SU-DHL-6 (cell line): ENCODE results near the gene PADI3.

Experiments used
- H2AFZ ChIP-seq: fragments of 200-600 bp; sonication (generic); 2 replicates; pipeline ENCODE4 v1.6.1; 2014; ENCODE audit warnings: low read depth, mild to moderate bottlenecking, moderate library complexity, mixed read lengths, antibody characterized with exemption, low read length; ENCODE audit not compliant: severe bottlenecking
- H3F3A ChIP-seq: fragments of 200-600 bp; shearing (Covaris generic); 2 replicates; pipeline ENCODE4 v1.6.0; 2016; ENCODE audit warnings: antibody characterized with exemption, mild to moderate bottlenecking; ENCODE audit not compliant: insufficient read depth
- H3K27ac ChIP-seq: fragments of 200-600 bp; sonication (generic); 2 replicates; pipeline ENCODE4 v1.5.1; 2016; ENCODE audit warnings: low read depth, mild to moderate bottlenecking, low read length, moderate library complexity, mixed read lengths
- H3K27me3 ChIP-seq: fragments of 200-600 bp; sonication (generic), shearing (Covaris generic); 2 replicates; pipeline ENCODE4 v1.6.0; 2014; ENCODE audit warnings: mild to moderate bottlenecking, low read length
- H3K36me3 ChIP-seq: fragments of 200-600 bp; sonication (generic); 2 replicates; pipeline ENCODE4 v1.6.1; 2014; ENCODE audit warnings: mild to moderate bottlenecking, low read length, mixed read lengths
- H3K4me2 ChIP-seq: fragments of 300-600, 200-600 bp; shearing (Covaris generic), sonication (generic); 2 replicates; pipeline ENCODE4 v1.6.0; 2014; ENCODE audit warnings: low read length, low read depth, mild to moderate bottlenecking; ENCODE audit not compliant: poor library complexity, severe bottlenecking
- H3K4me3 ChIP-seq: fragments of 200-600 bp; sonication (generic); 2 replicates; pipeline ENCODE4 v1.5.1; 2014; ENCODE audit warnings: antibody characterized with exemption, low read length, mild to moderate bottlenecking, mixed read lengths; ENCODE audit not compliant: insufficient read depth, poor library complexity, severe bottlenecking
- H3K79me2 ChIP-seq: fragments of 200-600 bp; sonication (generic); 2 replicates; pipeline ENCODE4 v1.6.1; 2014; ENCODE audit warnings: mild to moderate bottlenecking, low read length, moderate library complexity; ENCODE audit not compliant: insufficient read depth
- H3K9ac ChIP-seq: fragments of 200-600 bp; sonication (generic); 2 replicates; pipeline ENCODE4 v1.7.0; 2014; ENCODE audit warnings: mild to moderate bottlenecking, low read length
- H3K9me2 ChIP-seq: fragments of 200-600 bp; sonication (generic); replicated peaks from 2 replicates; pipeline ENCODE4 v1.6.1; 2014; ENCODE audit warnings: low read length; ENCODE audit not compliant: insufficient read depth
- H3K9me3 ChIP-seq: fragments of 200-600 bp; sonication (generic); 2 replicates; pipeline ENCODE4 v1.6.1; 2014; ENCODE audit warnings: low read length, mixed read lengths; ENCODE audit not compliant: insufficient read depth
- H4K20me1 ChIP-seq: fragments of 200-600 bp; sonication (generic); 2 replicates; pipeline ENCODE4 v1.6.1; 2014; ENCODE audit warnings: low read depth, mild to moderate bottlenecking, antibody characterized with exemption, low read length, moderate library complexity, mixed read lengths
- EZH2phosphoT487 ChIP-seq: fragments of 200-600 bp; sonication (generic), shearing (Covaris generic); conservative IDR thresholded peaks from 2 replicates; pipeline ENCODE4 v1.6.1; 2018; ENCODE audit warnings: mild to moderate bottlenecking, antibody characterized with exemption, low read length, moderate library complexity, mixed read lengths
- TF ChIP-seq, protein P1 (sequence below): fragments of 200-600 bp; sonication (generic); IDR thresholded peaks from one replicate; pipeline ENCODE4 v1.5.1; 2017; ENCODE audit warnings: antibody characterized with exemption, mild to moderate bottlenecking, low read length, moderate library complexity; ENCODE audit not compliant: insufficient read depth, poor library complexity, severe bottlenecking

The PADI3 gene, protein sequence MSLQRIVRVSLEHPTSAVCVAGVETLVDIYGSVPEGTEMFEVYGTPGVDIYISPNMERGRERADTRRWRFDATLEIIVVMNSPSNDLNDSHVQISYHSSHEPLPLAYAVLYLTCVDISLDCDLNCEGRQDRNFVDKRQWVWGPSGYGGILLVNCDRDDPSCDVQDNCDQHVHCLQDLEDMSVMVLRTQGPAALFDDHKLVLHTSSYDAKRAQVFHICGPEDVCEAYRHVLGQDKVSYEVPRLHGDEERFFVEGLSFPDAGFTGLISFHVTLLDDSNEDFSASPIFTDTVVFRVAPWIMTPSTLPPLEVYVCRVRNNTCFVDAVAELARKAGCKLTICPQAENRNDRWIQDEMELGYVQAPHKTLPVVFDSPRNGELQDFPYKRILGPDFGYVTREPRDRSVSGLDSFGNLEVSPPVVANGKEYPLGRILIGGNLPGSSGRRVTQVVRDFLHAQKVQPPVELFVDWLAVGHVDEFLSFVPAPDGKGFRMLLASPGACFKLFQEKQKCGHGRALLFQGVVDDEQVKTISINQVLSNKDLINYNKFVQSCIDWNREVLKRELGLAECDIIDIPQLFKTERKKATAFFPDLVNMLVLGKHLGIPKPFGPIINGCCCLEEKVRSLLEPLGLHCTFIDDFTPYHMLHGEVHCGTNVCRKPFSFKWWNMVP

DNA sequence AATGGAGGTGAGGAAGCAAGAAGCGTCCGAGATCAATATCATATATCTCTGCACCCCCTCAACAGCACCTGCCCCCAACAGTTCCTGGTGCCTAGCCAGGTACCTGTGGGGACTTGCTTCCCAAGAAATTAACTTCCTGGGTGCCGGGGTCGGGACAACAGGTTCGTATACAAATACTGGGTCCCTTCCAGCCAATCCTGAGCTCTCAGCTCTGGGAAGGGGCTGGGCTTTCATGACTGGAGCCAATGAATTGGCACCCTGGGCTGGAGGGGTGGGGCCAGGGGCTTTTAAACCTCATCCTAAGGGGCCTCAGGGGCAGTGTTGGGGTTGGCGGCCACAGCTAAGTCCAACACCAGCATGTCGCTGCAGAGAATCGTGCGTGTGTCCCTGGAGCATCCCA lies at the start of gene PADI3:
Gene PADI3 (plus strand): TSS at position 318 of the 400 bp plus-strand sequence. CDS start 40 bp downstream, at position 358.
- H4K20me1 ChIP-seq = no peaks in the 10 kb centered on the region
- H2AFZ ChIP-seq = no peak within 1 kb of the TSS
- H3F3A ChIP-seq = no peaks in the 10 kb centered on the region
- H3K4me2 ChIP-seq = no peak within 1 kb of the TSS
- H3K79me2 ChIP-seq = no peaks in the 10 kb centered on the region
- no peaks in the 10 kb centered on the region for H3K9me3 ChIP-seq
- H3K9ac ChIP-seq = no peak within 1 kb of the TSS
- TF ChIP-seq, protein P1, sequence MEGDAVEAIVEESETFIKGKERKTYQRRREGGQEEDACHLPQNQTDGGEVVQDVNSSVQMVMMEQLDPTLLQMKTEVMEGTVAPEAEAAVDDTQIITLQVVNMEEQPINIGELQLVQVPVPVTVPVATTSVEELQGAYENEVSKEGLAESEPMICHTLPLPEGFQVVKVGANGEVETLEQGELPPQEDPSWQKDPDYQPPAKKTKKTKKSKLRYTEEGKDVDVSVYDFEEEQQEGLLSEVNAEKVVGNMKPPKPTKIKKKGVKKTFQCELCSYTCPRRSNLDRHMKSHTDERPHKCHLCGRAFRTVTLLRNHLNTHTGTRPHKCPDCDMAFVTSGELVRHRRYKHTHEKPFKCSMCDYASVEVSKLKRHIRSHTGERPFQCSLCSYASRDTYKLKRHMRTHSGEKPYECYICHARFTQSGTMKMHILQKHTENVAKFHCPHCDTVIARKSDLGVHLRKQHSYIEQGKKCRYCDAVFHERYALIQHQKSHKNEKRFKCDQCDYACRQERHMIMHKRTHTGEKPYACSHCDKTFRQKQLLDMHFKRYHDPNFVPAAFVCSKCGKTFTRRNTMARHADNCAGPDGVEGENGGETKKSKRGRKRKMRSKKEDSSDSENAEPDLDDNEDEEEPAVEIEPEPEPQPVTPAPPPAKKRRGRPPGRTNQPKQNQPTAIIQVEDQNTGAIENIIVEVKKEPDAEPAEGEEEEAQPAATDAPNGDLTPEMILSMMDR = no peak
- TF ChIP-seq EZH2phosphoT487 = no peak
- H3K9me2 ChIP-seq = no peaks in the 10 kb centered on the region
- H3K27me3 ChIP-seq = no peaks in the 10 kb centered on the region
- no peaks in the 10 kb centered on the region for H3K36me3 ChIP-seq
- no peak within 1 kb of the TSS for H3K27ac ChIP-seq
- H3K4me3 ChIP-seq = no peak within 1 kb of the TSS

DNA sequence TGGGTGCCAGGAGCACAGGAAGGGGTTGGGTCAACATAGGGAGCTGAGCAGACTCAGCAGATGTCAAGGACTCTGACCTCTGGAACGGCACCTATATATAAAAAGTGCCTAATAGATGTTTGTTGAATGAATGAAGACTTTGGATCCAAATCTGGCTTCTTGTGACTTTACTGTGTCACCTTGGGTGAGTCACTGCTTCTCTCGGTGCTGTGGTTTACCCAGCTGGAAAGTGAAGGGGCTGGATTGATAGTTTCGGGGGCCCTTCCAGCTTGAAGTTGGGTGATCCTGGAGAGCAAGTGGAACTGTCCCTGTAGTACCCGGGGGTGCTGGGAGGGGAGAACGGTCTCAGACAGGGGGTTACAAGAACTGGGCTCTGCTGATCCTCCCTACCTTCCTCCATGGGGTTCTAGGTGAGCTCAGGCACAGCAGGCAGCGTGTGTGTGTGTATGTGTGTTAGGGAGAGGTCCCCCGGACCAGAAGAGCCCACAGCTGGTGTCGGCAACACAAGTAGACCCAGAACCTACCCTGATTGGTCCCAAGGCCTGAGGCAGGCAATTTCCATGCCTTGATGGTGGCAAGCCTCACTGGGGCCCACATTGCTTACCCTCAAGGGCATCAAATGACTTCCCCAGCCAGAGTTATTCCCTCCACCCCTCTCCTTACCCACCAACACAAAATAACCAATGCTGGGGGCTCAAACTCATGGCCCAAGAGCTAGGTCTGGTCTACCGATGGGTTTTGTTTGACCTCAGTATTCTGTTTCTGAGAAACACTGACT lies 49.4 kb upstream of the PADI3 start:
- Histone ChIP-seq H3K79me2 (no peaks in the 10 kb centered on the region), H3K9me2 (no peaks in the 10 kb centered on the region), H3K27ac (no peak overlapping the region), H3K9ac (no peak overlapping the region), H3K9me3 (no peaks in the 10 kb centered on the region), H3K27me3 (no peaks in the 10 kb centered on the region), H3F3A (no peaks in the 10 kb centered on the region), H3K4me3 (no peak overlapping the region), H2AFZ (no peak overlapping the region), H4K20me1 (no peaks in the 10 kb centered on the region), H3K36me3 (no peaks in the 10 kb centered on the region), H3K4me2 (no peak overlapping the region)
- no peak for TF ChIP-seq EZH2phosphoT487
- TF ChIP-seq, protein P1 = no peak

DNA sequence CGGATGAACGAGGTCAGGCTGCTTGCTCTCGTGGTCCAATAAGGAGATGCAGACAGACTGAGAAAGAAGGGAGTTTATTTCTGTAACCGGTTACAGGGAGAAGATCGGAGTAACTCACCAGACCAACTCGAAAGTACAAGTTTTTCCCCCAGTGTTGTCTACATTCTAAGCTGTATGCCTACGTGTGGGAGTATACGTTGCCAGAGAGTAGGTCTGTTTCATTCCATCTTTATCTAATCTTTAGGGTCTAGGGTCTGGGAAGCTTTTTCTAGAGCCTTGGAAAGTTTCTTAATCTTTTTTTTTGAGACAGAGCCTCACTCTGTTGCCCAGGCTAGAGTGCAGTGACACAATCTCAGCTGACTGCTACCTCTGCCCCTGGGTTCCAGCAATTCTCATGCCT lies 48.7 kb upstream of the PADI3 start:
- no peak overlapping the region for H3K4me3 ChIP-seq
- H3K9me3 ChIP-seq = no peaks in the 10 kb centered on the region
- H3F3A ChIP-seq = no peaks in the 10 kb centered on the region
- no peaks in the 10 kb centered on the region for H3K36me3 ChIP-seq
- no peak overlapping the region for H3K9ac ChIP-seq
- H4K20me1 ChIP-seq = no peaks in the 10 kb centered on the region
- no peak overlapping the region for H3K27ac ChIP-seq
- H3K9me2 ChIP-seq = no peaks in the 10 kb centered on the region
- TF ChIP-seq, protein P1 = no peak
- TF ChIP-seq EZH2phosphoT487 = no peak
- H3K79me2 ChIP-seq = no peaks in the 10 kb centered on the region
- no peak overlapping the region for H2AFZ ChIP-seq
- no peak overlapping the region for H3K4me2 ChIP-seq
- no peaks in the 10 kb centered on the region for H3K27me3 ChIP-seq
